ENCODE data around the gene CHST14.

- TF ChIP-seq, protein P1, sequence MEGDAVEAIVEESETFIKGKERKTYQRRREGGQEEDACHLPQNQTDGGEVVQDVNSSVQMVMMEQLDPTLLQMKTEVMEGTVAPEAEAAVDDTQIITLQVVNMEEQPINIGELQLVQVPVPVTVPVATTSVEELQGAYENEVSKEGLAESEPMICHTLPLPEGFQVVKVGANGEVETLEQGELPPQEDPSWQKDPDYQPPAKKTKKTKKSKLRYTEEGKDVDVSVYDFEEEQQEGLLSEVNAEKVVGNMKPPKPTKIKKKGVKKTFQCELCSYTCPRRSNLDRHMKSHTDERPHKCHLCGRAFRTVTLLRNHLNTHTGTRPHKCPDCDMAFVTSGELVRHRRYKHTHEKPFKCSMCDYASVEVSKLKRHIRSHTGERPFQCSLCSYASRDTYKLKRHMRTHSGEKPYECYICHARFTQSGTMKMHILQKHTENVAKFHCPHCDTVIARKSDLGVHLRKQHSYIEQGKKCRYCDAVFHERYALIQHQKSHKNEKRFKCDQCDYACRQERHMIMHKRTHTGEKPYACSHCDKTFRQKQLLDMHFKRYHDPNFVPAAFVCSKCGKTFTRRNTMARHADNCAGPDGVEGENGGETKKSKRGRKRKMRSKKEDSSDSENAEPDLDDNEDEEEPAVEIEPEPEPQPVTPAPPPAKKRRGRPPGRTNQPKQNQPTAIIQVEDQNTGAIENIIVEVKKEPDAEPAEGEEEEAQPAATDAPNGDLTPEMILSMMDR (IDR thresholded peaks at IDR 0.05): no peak
- no peak for TF ChIP-seq POLR2A (IDR thresholded peaks at IDR 0.05)
Measured at GRCh38 chr15:40513609-40514008, 42.8 kb downstream of the CHST14 start.

Measured in right lobe of liver (tissue), 4 donors.